CD4-positive, alpha-beta T cell treated with Interleukin-6 for 4 hours (primary cell): ENCODE data around the gene ARHGAP27.
"Not testable (repeated sequence)": the region's sequence is repeated elsewhere in the genome, so short reads cannot be mapped to it uniquely, and the experiment has no call there.

Experiments
- DNase-seq: peaks from one replicate; pipeline ENCODE4 v3.0.0-alpha.2; 2020; ENCODE audit warnings: mixed read lengths

ARHGAP27 gene

GRCh38 chr17:45355087-45355486 is 77.6 kb downstream of the ARHGAP27 start:
- no peak for DNase-seq

- no peak for DNase-seq
These were observed 79.6 kb downstream of the ARHGAP27 start for GRCh38 chr17:45353043-45353442.

GRCh38 chr17:45351831-45352230 is 80.8 kb downstream of the ARHGAP27 start:
- no peak for DNase-seq

GRCh38 chr17:45347444-45347843 is 85.2 kb downstream of the ARHGAP27 start:
- no peak for DNase-seq

GRCh38 chr17:45346216-45347015 is 86.3 kb downstream of the ARHGAP27 start:
- DNase-seq = no peak

- DNase-seq = no peak
These were observed 87.0 kb downstream of the ARHGAP27 start for GRCh38 chr17:45345554-45346215.

- no peak for DNase-seq
These were observed 87.5 kb downstream of the ARHGAP27 start for GRCh38 chr17:45345246-45345553.

- DNase-seq = not testable (repeated sequence)
These were observed 88.6 kb downstream of the ARHGAP27 start for GRCh38 chr17:45343967-45344664.
